ENCODE results near the gene PAX7. TPM values are rescaled to one million over a fixed set of nuclear protein-coding genes. Genes with fewer than 3 reads are reported as not detected.

PAX7 gene
- total and polyA plus RNA-seq, 2 donors (not counting 3 experiments of a cell fraction or from before 2014, with no cell fraction given): not detected

DNA sequence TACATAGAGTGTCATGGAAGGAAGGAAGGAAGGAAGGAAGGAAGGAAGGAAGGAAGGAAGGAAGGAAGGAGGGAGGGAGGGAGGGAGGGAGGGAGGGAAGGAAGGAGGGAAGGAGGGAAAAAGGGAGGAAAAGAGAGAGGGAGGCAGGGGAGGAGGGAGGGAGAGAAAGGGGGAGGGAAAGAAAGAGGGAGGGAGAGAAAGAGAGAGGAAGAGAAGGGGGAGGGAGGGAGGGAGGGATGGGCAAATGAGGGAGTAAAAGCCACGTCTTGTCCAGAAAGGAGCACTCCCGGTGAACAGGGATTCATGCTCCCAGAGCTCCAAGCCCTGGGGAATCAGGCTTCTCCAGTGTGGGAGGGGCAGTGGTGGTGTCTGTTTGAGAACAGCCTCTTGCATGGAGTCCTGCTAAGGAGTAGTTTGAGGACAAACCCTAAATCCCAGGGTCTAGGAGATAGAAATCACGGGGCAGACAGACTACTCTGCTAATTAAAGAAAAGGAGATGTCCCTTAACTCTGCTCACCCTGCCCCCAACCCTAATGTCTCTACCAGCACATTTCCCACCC is 157.3 kb downstream of the PAX7 start:
- dilution Hi-C loops (cut with MboI; ENCODE audit: extremely low pct_ligation_motif_present, low sequenced_read_pairs) (no loop called here), intact Hi-C loops (cut with micrococcal nuclease) (no loop called here)
- no TSS peak for BruUV-seq (replicated peaks)
- Histone ChIP-seq H3K9me3 (replicated peaks; ENCODE audit: control insufficient read depth, insufficient read depth, low read length) (no peaks in the 10 kb centered on the region), H3K36me3 (ENCODE audit: control insufficient read depth in 2 of 2, extremely low read depth in 1 of 2, insufficient read depth in 2 of 2, low read length in 2 of 2) (no peaks in the 10 kb centered on the region), H3K27ac (ENCODE audit: insufficient read depth, low read depth, low read length) (no peak overlapping the region), H4K20me1 (replicated peaks; ENCODE audit: control insufficient read depth, extremely low read depth, insufficient read depth, low read length) (no peaks in the 10 kb centered on the region), H2AFZ (ENCODE audit: low read depth, low read length) (no peak overlapping the region), H3K27me3 (ENCODE audit: control insufficient read depth in 2 of 2, insufficient read depth in 2 of 2, low read length in 2 of 2) (peaks cover 0 to 11% of the 10 kb centered on the region in 2 experiments), H3K9me1 (replicated peaks; ENCODE audit: control insufficient read depth, extremely low read depth, insufficient read depth, low read length) (no peaks in the 10 kb centered on the region), H3K4me3 (replicated peaks in 1 of 3; ENCODE audit: insufficient read depth in 1 of 3, low read depth in 1 of 3, low read length in 3 of 3) (no peak overlapping the region), H3K4me1 (ENCODE audit: control insufficient read depth, extremely low read depth, insufficient read depth, low read length) (no peaks in the 10 kb centered on the region), H3K79me2 (ENCODE audit: control insufficient read depth, insufficient read depth, low read length) (no peaks in the 10 kb centered on the region), H3K9ac (replicated peaks; ENCODE audit: extremely low read depth, insufficient read depth, low read length) (no peak overlapping the region), H3K4me2 (ENCODE audit: insufficient read depth, low read length) (no peak overlapping the region)
- ChIA-PET POLR2A (no interaction called here), CTCF (no interaction called here)
- no peak for DNase-seq (ENCODE audit: low read depth, low spot score)
- no peak for FAIRE-seq
- TF ChIP-seq MYC (IDR thresholded peaks at IDR 0.05; ENCODE audit: low read depth, low read length) (no peak), POLR2A (IDR thresholded peaks at IDR 0.05; ENCODE audit: low read depth, low read length) (no peak), FOS (IDR thresholded peaks at IDR 0.05; ENCODE audit: borderline replicate concordance, insufficient read depth, low read length) (no peak), JUN (IDR thresholded peaks at IDR 0.05; ENCODE audit: borderline replicate concordance, insufficient read depth, insufficient read length, low read depth) (no peak)
- TF ChIP-seq, protein P1, sequence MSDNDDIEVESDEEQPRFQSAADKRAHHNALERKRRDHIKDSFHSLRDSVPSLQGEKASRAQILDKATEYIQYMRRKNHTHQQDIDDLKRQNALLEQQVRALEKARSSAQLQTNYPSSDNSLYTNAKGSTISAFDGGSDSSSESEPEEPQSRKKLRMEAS (IDR thresholded peaks at IDR 0.05; ENCODE audit: insufficient read depth, insufficient read length): no peak
- TF ChIP-seq, protein P2, sequence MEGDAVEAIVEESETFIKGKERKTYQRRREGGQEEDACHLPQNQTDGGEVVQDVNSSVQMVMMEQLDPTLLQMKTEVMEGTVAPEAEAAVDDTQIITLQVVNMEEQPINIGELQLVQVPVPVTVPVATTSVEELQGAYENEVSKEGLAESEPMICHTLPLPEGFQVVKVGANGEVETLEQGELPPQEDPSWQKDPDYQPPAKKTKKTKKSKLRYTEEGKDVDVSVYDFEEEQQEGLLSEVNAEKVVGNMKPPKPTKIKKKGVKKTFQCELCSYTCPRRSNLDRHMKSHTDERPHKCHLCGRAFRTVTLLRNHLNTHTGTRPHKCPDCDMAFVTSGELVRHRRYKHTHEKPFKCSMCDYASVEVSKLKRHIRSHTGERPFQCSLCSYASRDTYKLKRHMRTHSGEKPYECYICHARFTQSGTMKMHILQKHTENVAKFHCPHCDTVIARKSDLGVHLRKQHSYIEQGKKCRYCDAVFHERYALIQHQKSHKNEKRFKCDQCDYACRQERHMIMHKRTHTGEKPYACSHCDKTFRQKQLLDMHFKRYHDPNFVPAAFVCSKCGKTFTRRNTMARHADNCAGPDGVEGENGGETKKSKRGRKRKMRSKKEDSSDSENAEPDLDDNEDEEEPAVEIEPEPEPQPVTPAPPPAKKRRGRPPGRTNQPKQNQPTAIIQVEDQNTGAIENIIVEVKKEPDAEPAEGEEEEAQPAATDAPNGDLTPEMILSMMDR (IDR thresholded peaks at IDR 0.05; ENCODE audit: extremely low read depth in 1 of 2, insufficient read depth in 1 of 2, low read depth in 1 of 2, low read length in 2 of 2): no peak

DNA sequence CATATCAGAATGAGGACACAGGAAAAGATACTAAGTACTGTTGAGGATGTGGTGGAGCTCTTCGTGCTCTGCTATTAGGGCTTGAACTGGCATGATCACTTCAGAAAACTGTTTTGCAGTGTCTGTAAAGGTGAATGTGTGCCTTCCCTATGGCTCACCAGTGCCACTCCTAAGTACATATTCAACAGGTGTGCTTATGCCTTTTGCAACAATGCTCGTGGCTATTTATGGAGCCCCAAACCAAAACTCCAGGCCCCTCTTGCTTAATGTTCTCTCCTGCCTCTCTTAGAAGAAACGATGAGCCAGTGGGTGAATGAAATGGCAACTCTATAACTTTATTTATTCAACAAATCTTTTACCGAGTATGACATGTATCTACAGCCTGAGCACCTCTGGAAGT is 158.6 kb downstream of the PAX7 start:
- FAIRE-seq: no peak
- H3K4me3 ChIP-seq (replicated peaks in 1 of 3; ENCODE audit: insufficient read depth in 1 of 3, low read depth in 1 of 3, low read length in 3 of 3): no peak overlapping the region
- POLR2A ChIA-PET: no interaction called here

More for the DNA sequence above, 158.6 kb downstream of the PAX7 start:
- no peak overlapping the region for H3K9ac ChIP-seq (replicated peaks; ENCODE audit: extremely low read depth, insufficient read depth, low read length)
- H3K27ac ChIP-seq (ENCODE audit: insufficient read depth, low read depth, low read length): no peak overlapping the region
- H4K20me1 ChIP-seq (replicated peaks; ENCODE audit: control insufficient read depth, extremely low read depth, insufficient read depth, low read length): no peaks in the 10 kb centered on the region
- H3K27me3 ChIP-seq (ENCODE audit: control insufficient read depth in 2 of 2, insufficient read depth in 2 of 2, low read length in 2 of 2): peaks cover 0 to 6% of the 10 kb centered on the region in 2 experiments
- intact Hi-C loops (cut with micrococcal nuclease): no loop called here
- H3K9me3 ChIP-seq (replicated peaks; ENCODE audit: control insufficient read depth, insufficient read depth, low read length): no peaks in the 10 kb centered on the region
- CTCF ChIA-PET: no interaction called here
- no peak overlapping the region for H2AFZ ChIP-seq (ENCODE audit: low read depth, low read length)
- TF ChIP-seq EZH2 (IDR thresholded peaks at IDR 0.05; ENCODE audit: borderline replicate concordance, low read depth, low read length, severe bottlenecking): no peak
- TF ChIP-seq GATA2 (IDR thresholded peaks at IDR 0.05; ENCODE audit: insufficient read depth, insufficient read length, low read depth, low read length): no peak
- TF ChIP-seq MYC (IDR thresholded peaks at IDR 0.05; ENCODE audit: low read depth, low read length): no peak
- TF ChIP-seq JUN (IDR thresholded peaks at IDR 0.05; ENCODE audit: borderline replicate concordance, insufficient read depth, insufficient read length, low read depth): no peak
- TF ChIP-seq, protein P2 (IDR thresholded peaks at IDR 0.05; ENCODE audit: extremely low read depth in 1 of 2, insufficient read depth in 1 of 2, low read depth in 1 of 2, low read length in 2 of 2): no peak
- TF ChIP-seq POLR2AphosphoS5 (IDR thresholded peaks at IDR 0.05; ENCODE audit: insufficient read depth, low read depth, low read length): no peak
- no peak for TF ChIP-seq POLR2A (IDR thresholded peaks at IDR 0.05; ENCODE audit: low read depth, low read length)
- TF ChIP-seq, protein P1 (IDR thresholded peaks at IDR 0.05; ENCODE audit: insufficient read depth, insufficient read length): no peak
- TF ChIP-seq FOS (IDR thresholded peaks at IDR 0.05; ENCODE audit: borderline replicate concordance, insufficient read depth, low read length): no peak
- DNase-seq (ENCODE audit: low read depth, low spot score): no peak
- H3K4me1 ChIP-seq (ENCODE audit: control insufficient read depth, extremely low read depth, insufficient read depth, low read length): no peaks in the 10 kb centered on the region
- no peaks in the 10 kb centered on the region for H3K36me3 ChIP-seq (ENCODE audit: control insufficient read depth in 2 of 2, extremely low read depth in 1 of 2, insufficient read depth in 2 of 2, low read length in 2 of 2)
- H3K79me2 ChIP-seq (ENCODE audit: control insufficient read depth, insufficient read depth, low read length): no peaks in the 10 kb centered on the region
- H3K9me1 ChIP-seq (replicated peaks; ENCODE audit: control insufficient read depth, extremely low read depth, insufficient read depth, low read length): no peaks in the 10 kb centered on the region
- H3K4me2 ChIP-seq (ENCODE audit: insufficient read depth, low read length): no peak overlapping the region
- dilution Hi-C loops (cut with MboI; ENCODE audit: extremely low pct_ligation_motif_present, low sequenced_read_pairs): no loop called here
- no TSS peak for BruUV-seq (replicated peaks)
